ENCODE data around the gene NDUFS2.
A peak's percentile ranks its signal among the peaks of the same experiment; 100 is the strongest.

The NDUFS2 gene

DNA sequence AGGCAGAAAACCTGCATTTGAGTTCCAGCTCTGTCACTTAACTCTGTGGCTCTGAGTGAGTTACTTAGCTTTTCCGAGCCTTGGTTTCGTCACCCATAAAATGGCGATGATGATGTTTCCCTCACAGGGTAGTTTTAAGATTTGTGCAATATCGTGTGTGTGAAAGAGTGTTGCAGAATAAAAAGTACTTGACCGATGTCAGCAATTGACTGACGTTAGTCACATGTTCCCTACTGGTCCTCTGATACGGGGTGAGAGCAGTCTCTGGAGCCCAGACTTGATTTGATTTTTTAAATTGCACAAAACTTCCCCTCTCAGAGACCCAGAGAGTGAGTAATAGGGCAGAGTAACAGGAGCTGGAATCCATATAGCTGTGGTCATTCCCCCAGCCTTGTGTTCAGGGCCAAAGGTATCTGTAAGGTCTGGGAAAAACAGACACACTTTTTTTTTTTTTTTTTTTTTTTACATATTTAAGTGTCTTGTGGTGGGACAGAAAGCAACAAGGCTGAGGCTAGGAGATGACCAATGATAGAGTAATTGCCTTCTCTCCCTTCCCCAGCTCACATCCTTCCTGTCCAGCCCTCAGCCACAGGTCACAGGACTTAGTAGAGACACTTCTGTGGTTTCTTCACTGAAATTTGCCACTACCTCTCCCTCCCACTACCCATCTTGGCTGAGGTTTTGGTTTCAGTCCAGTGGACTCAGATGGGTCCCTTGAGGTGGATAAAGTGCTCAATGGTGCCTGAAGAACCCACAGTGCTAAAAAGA is 15.0 kb downstream of the NDUFS2 start:
- Histone ChIP-seq H2AFZ (ENCODE audit: insufficient read depth, low read length, poor library complexity) (no peak overlapping the region), H3K4me1 (ENCODE audit: control insufficient read depth in 1 of 2, insufficient read depth in 2 of 2, low read length in 2 of 2) (peaks cover 26 to 32% of the 10 kb centered on the region in 2 experiments)
- WGBS (ENCODE audit: extremely low coverage, insufficient coverage, insufficient read length), result no CpG with 5 or more reads among the region's 7 CpGs

DNA sequence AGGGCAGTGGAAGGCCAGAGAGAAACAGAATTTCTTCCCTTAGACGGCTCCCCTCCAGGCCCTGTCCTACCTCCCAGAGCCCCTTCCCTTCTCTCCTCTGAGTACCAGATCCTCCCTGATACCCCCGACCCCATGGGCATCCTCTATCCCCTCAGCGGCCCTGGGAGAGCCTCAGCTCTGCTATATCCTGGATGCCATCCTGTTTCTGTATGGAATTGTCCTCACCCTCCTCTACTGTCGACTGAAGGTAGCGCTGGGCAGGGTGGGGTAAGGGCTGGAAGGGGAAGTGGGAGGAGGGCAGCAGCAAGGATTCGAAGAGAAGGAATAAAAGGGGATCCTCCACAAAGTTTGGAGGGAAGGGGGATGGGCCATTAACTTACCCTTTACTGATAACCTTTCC is 15.7 kb downstream of the NDUFS2 start:
- Histone ChIP-seq H3K27me3 (ENCODE audit: insufficient read depth, low read length) (no peaks in the 10 kb centered on the region), H2BK5ac (ENCODE audit: low read depth, low read length, poor library complexity) (peak overlapping the region; percentile 68), H3K4me1 (ENCODE audit: control insufficient read depth in 1 of 2, insufficient read depth in 2 of 2, low read length in 2 of 2) (peaks cover 26 to 32% of the 10 kb centered on the region in 2 experiments), H3K9me3 (ENCODE audit: insufficient read depth, low read depth, low read length) (no peaks in the 10 kb centered on the region), H4K12ac (ENCODE audit: low read depth, low read length) (no peak overlapping the region), H3K9ac (ENCODE audit: low read length) (no peak overlapping the region), H3K36me3 (ENCODE audit: control insufficient read depth in 1 of 2, insufficient read depth in 2 of 2, low read length in 2 of 2) (peaks cover 16 to 22% of the 10 kb centered on the region in 2 experiments), H2AFZ (ENCODE audit: insufficient read depth, low read length, poor library complexity) (no peak overlapping the region), H4K91ac (ENCODE audit: low read depth, low read length) (peak overlapping the region; percentile 86), H3K23ac (ENCODE audit: low read length) (no peak overlapping the region), H3K18ac (ENCODE audit: low read length) (peak overlapping the region; percentile 66), H2BK120ac (ENCODE audit: insufficient read depth, low read length, poor library complexity) (peak overlapping the region; percentile 79), H3K14ac (ENCODE audit: low read length) (peak overlapping the region; percentile 81), H3K4me3 (ENCODE audit: low read depth, low read length) (no peak overlapping the region), H3K27ac (ENCODE audit: low read depth, low read length) (peak overlapping the region; percentile 85), H3K79me2 (ENCODE audit: control insufficient read depth, insufficient read depth, low read length, poor library complexity) (no peaks in the 10 kb centered on the region), H3K4me2 (ENCODE audit: low read length) (no peak overlapping the region), H2BK12ac (ENCODE audit: low read length) (peak overlapping the region; percentile 51), H3K4ac (ENCODE audit: low read depth, low read length) (peak overlapping the region; percentile 72), H4K8ac (ENCODE audit: low read depth, low read length) (peak overlapping the region; percentile 39), H2AK5ac (ENCODE audit: low read length) (peak overlapping the region; percentile 90), H3K79me1 (ENCODE audit: low read length) (peaks cover 22% of the 10 kb centered on the region)
- no peak for DNase-seq
- WGBS (ENCODE audit: extremely low coverage, insufficient coverage, insufficient read length), result no CpG with 5 or more reads among the region's 6 CpGs

More for the DNA sequence above, 15.0 kb downstream of the NDUFS2 start:
- Histone ChIP-seq H3K23ac (ENCODE audit: low read length) (no peak overlapping the region), H3K18ac (ENCODE audit: low read length) (peak overlapping the region; percentile 66), H3K27ac (ENCODE audit: low read depth, low read length) (peak overlapping the region; percentile 85), H4K8ac (ENCODE audit: low read depth, low read length) (peak overlapping the region; percentile 39), H3K4ac (ENCODE audit: low read depth, low read length) (peak overlapping the region; percentile 72), H3K79me2 (ENCODE audit: control insufficient read depth, insufficient read depth, low read length, poor library complexity) (no peaks in the 10 kb centered on the region), H2BK5ac (ENCODE audit: low read depth, low read length, poor library complexity) (peak overlapping the region; percentile 68), H3K9ac (ENCODE audit: low read length) (no peak overlapping the region), H3K14ac (ENCODE audit: low read length) (peak overlapping the region; percentile 81), H4K12ac (ENCODE audit: low read depth, low read length) (no peak overlapping the region), H3K79me1 (ENCODE audit: low read length) (peaks cover 19% of the 10 kb centered on the region), H2BK12ac (ENCODE audit: low read length) (peak overlapping the region; percentile 51), H3K27me3 (ENCODE audit: insufficient read depth, low read length) (no peaks in the 10 kb centered on the region), H2AK5ac (ENCODE audit: low read length) (no peak overlapping the region), H3K36me3 (ENCODE audit: control insufficient read depth in 1 of 2, insufficient read depth in 2 of 2, low read length in 2 of 2) (peaks cover 20 to 28% of the 10 kb centered on the region in 2 experiments), H3K9me3 (ENCODE audit: insufficient read depth, low read depth, low read length) (peaks cover 2% of the 10 kb centered on the region), H3K4me3 (ENCODE audit: low read depth, low read length) (no peak overlapping the region), H4K91ac (ENCODE audit: low read depth, low read length) (peak overlapping the region; percentile 86), H2BK120ac (ENCODE audit: insufficient read depth, low read length, poor library complexity) (peak overlapping the region; percentile 79), H3K4me2 (ENCODE audit: low read length) (peak overlapping the region; percentile 2)
- DNase-seq, result peak; percentile 23 to 55

DNA sequence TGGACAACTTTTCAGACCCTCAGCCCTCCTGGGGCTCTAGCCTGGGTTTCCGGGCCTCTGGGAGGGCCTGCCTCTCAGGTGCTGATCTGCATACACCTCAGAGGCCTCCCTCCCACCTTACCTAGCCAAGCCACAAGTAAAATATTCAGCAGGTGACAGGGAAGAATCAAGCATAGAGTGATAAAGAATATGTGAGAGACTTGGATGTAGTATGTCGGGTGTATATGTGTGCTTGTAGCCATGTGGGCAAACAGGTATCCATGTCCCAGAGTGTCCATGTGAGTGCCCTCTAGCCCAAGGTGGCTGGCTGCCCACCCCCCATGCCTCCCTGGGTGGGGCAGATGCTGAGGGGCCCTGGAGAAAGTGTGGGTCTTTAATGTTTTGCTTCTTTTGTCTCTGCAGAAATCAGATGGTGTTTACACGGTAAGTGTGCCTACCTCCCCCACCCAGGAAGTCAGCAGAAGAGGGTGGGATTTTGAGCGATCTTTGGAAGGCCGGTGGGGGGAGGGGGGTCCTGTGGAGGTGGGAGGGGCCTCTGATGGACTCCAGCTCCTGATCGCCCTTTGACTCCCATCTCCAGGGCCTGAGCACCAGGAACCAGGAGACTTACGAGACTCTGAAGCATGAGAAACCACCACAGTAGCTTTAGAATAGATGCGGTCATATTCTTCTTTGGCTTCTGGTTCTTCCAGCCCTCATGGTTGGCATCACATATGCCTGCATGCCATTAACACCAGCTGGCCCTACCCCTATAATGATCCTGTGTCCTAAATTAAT is 16.3 kb downstream of the NDUFS2 start:
- Histone ChIP-seq H3K4me3 (ENCODE audit: low read depth, low read length) (no peak overlapping the region), H3K79me1 (ENCODE audit: low read length) (peaks cover 24% of the 10 kb centered on the region), H4K8ac (ENCODE audit: low read depth, low read length) (no peak overlapping the region), H2BK12ac (ENCODE audit: low read length) (peak overlapping the region; percentile 47), H3K27me3 (ENCODE audit: insufficient read depth, low read length) (no peaks in the 10 kb centered on the region), H3K79me2 (ENCODE audit: control insufficient read depth, insufficient read depth, low read length, poor library complexity) (no peaks in the 10 kb centered on the region), H3K4ac (ENCODE audit: low read depth, low read length) (no peak overlapping the region), H2AK5ac (ENCODE audit: low read length) (no peak overlapping the region), H3K18ac (ENCODE audit: low read length) (no peak overlapping the region), H3K9ac (ENCODE audit: low read length) (no peak overlapping the region), H4K12ac (ENCODE audit: low read depth, low read length) (no peak overlapping the region), H3K4me1 (ENCODE audit: control insufficient read depth in 1 of 2, insufficient read depth in 2 of 2, low read length in 2 of 2) (peaks cover 26 to 32% of the 10 kb centered on the region in 2 experiments), H2BK5ac (ENCODE audit: low read depth, low read length, poor library complexity) (no peak overlapping the region), H2BK120ac (ENCODE audit: insufficient read depth, low read length, poor library complexity) (no peak overlapping the region), H3K9me3 (ENCODE audit: insufficient read depth, low read depth, low read length) (no peaks in the 10 kb centered on the region), H3K36me3 (ENCODE audit: control insufficient read depth in 1 of 2, insufficient read depth in 2 of 2, low read length in 2 of 2) (peaks cover 12 to 15% of the 10 kb centered on the region in 2 experiments), H4K91ac (ENCODE audit: low read depth, low read length) (peak overlapping the region; percentile 86), H3K14ac (ENCODE audit: low read length) (no peak overlapping the region), H2AFZ (ENCODE audit: insufficient read depth, low read length, poor library complexity) (no peak overlapping the region), H3K4me2 (ENCODE audit: low read length) (no peak overlapping the region), H3K27ac (ENCODE audit: low read depth, low read length) (no peak overlapping the region), H3K23ac (ENCODE audit: low read length) (no peak overlapping the region)
- no peak for DNase-seq
- WGBS (ENCODE audit: extremely low coverage, insufficient coverage, insufficient read length), result no CpG with 5 or more reads among the region's 8 CpGs

DNA sequence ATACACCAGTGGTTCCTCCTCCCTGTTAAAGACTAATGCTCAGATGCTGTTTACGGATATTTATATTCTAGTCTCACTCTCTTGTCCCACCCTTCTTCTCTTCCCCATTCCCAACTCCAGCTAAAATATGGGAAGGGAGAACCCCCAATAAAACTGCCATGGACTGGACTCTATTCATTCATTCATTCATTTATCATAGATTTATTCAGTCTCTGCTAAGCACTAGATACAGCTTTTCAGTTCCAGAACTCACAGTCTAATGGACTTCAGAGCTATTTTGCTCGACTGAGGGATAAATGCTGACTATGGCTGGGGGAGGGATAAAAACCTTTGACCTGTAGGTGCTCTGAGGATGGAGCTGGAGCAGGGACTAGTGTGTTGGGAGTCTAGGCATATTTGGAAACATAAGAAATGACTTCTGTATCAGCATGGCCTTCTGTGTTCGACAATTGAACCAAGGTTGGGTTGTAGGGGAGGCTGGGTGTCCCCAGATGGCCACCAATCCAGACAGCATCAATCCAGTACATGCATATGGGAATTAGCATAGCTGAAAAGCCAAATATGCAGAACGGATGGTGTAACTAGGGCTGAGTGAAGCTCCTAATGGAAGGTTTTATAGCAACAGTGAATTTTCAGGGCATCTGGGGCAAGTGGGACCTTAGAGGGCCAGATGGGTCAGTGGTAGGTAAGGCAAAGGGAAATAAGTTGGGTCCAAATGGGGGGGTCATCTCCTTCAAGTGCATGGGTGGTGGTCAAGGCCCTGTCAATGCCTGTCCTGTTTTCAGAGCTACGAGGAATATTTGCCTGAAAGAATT is 17.1 kb downstream of the NDUFS2 start:
- H2BK5ac ChIP-seq (ENCODE audit: low read depth, low read length, poor library complexity), result no peak overlapping the region
- WGBS (ENCODE audit: extremely low coverage, insufficient coverage, insufficient read length), result no CpG with 5 or more reads among the region's 5 CpGs
- H3K4ac ChIP-seq (ENCODE audit: low read depth, low read length), result no peak overlapping the region

More for the DNA sequence above, 17.1 kb downstream of the NDUFS2 start:
- Histone ChIP-seq H3K27me3 (ENCODE audit: insufficient read depth, low read length) (no peaks in the 10 kb centered on the region), H3K79me2 (ENCODE audit: control insufficient read depth, insufficient read depth, low read length, poor library complexity) (no peaks in the 10 kb centered on the region), H4K12ac (ENCODE audit: low read depth, low read length) (no peak overlapping the region), H2BK120ac (ENCODE audit: insufficient read depth, low read length, poor library complexity) (no peak overlapping the region), H3K23ac (ENCODE audit: low read length) (no peak overlapping the region), H3K4me3 (ENCODE audit: low read depth, low read length) (no peak overlapping the region), H3K4me1 (ENCODE audit: control insufficient read depth in 1 of 2, insufficient read depth in 2 of 2, low read length in 2 of 2) (peaks cover 28 to 32% of the 10 kb centered on the region in 2 experiments), H3K9me3 (ENCODE audit: insufficient read depth, low read depth, low read length) (no peaks in the 10 kb centered on the region), H2BK12ac (ENCODE audit: low read length) (peak overlapping the region; percentile 47), H3K14ac (ENCODE audit: low read length) (peak overlapping the region; percentile 8), H3K36me3 (ENCODE audit: control insufficient read depth in 1 of 2, insufficient read depth in 2 of 2, low read length in 2 of 2) (peaks cover 6 to 8% of the 10 kb centered on the region in 2 experiments), H3K9ac (ENCODE audit: low read length) (no peak overlapping the region), H4K8ac (ENCODE audit: low read depth, low read length) (no peak overlapping the region), H3K18ac (ENCODE audit: low read length) (no peak overlapping the region), H4K91ac (ENCODE audit: low read depth, low read length) (peak overlapping the region; percentile 33), H3K4me2 (ENCODE audit: low read length) (no peak overlapping the region), H2AFZ (ENCODE audit: insufficient read depth, low read length, poor library complexity) (no peak overlapping the region), H2AK5ac (ENCODE audit: low read length) (no peak overlapping the region), H3K27ac (ENCODE audit: low read depth, low read length) (no peak overlapping the region), H3K79me1 (ENCODE audit: low read length) (peaks cover 25% of the 10 kb centered on the region)
- no peak for DNase-seq
